ENCODE measurements around the gene EDAR.

GRCh38 chr2:109033171-109033570 lies 44.2 kb upstream of the EDAR start:
- TF ChIP-seq ZFX (IDR thresholded peaks at IDR 0.05) = no peak
- TF ChIP-seq MAX (IDR thresholded peaks at IDR 0.05) = no peak
- TF ChIP-seq POLR2A (IDR thresholded peaks at IDR 0.05; ENCODE audit: borderline replicate concordance, extremely low read depth, insufficient read depth, insufficient read length) = no peak
